ENCODE measurements around the gene MECP2. TPM values are rescaled to one million over a fixed set of nuclear protein-coding genes. Genes with fewer than 3 reads are reported as not detected.

MECP2 gene
- total and polyA plus RNA-seq, 2 of the 13 experiments (the other 11 are each of a cell fraction or from before 2014, with no cell fraction given) = 7.9 to 18.1 TPM

DNA sequence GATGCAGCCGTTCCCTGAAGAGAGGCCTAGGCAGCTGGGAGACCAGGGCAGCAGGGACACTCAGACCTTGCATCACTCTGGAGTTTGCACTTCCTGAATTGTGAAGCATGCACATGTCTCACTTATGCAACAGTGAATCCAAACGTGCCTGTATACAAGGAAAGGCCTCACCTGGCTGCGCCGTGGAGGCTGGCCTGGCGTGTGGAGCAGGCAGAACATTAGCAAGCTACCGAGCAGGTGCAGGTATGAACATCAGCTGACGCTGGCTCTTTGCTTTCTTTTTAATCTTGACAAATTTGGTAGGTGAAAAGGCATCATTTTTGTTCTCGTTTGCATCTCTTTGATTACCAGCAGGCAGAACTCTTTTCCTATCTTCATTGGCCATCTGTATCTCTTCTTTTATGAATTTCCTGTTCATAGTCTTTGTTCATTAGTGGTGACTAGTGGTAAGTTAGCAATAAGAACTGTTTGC is 40.7 kb downstream of the MECP2 start (continued):
- no peak for TF ChIP-seq ZNF790 (CRISPR knock-in tag; IDR thresholded peaks at IDR 0.05; ENCODE audit: borderline replicate concordance)
- TF ChIP-seq CEBPG (CRISPR knock-in tag; IDR thresholded peaks at IDR 0.05) = peak; percentile 99
- peak; percentile 61; the same call in 1 of the 2 replicates for TF ChIP-seq POGZ (CRISPR knock-in tag; IDR thresholded peaks at IDR 0.05)
- no peak for TF ChIP-seq TP53 (CRISPR knock-in tag; conservative IDR thresholded peaks at IDR 0.05)
- peak; percentile 56; the same call in 1 of the 2 replicates for TF ChIP-seq ESRRA (CRISPR knock-in tag; IDR thresholded peaks at IDR 0.05; ENCODE audit: low read depth)
- peak; percentile 37; a peak in 1 of 4 replicates for TF ChIP-seq HMGXB4 (CRISPR knock-in tag; IDR thresholded peaks at IDR 0.05; ENCODE audit: borderline replicate concordance in 1 of 2, low read depth in 1 of 2)
- TF ChIP-seq RFXAP (CRISPR knock-in tag; IDR thresholded peaks at IDR 0.05; ENCODE audit: borderline replicate concordance) = peak; percentile 71; the same call in 1 of the 2 replicates
- no peak for TF ChIP-seq ZSCAN20 (CRISPR knock-in tag; IDR thresholded peaks at IDR 0.05; ENCODE audit: borderline replicate concordance)
- 0 out of 2 replicates have a peak, but pooled peaks have one; percentile 41 for TF ChIP-seq ZMYM2 (CRISPR knock-in tag; IDR thresholded peaks at IDR 0.05)
- TF ChIP-seq ZKSCAN8 (CRISPR knock-in tag; IDR thresholded peaks at IDR 0.05; ENCODE audit: borderline replicate concordance) = peak; percentile 79; the same call in 1 of the 2 replicates
- 0 out of 2 replicates have a peak, but pooled peaks have one; percentile 60 for TF ChIP-seq ZNF232 (CRISPR knock-in tag; IDR thresholded peaks at IDR 0.05; ENCODE audit: borderline replicate concordance)
- TF ChIP-seq ZNF343 (CRISPR knock-in tag; IDR thresholded peaks at IDR 0.05) = peak; percentile 48; the same call in 1 of the 2 replicates
- TF ChIP-seq, protein P1, sequence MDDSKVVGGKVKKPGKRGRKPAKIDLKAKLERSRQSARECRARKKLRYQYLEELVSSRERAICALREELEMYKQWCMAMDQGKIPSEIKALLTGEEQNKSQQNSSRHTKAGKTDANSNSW (CRISPR knock-in tag; IDR thresholded peaks at IDR 0.05; ENCODE audit: borderline replicate concordance) = no peak
- TF ChIP-seq MXD4 (CRISPR knock-in tag; IDR thresholded peaks at IDR 0.05) = peak; percentile 73; the same call in 1 of the 2 replicates
- TF ChIP-seq ZNF7 (CRISPR knock-in tag; IDR thresholded peaks at IDR 0.05) = no peak
- TF ChIP-seq, protein P2, sequence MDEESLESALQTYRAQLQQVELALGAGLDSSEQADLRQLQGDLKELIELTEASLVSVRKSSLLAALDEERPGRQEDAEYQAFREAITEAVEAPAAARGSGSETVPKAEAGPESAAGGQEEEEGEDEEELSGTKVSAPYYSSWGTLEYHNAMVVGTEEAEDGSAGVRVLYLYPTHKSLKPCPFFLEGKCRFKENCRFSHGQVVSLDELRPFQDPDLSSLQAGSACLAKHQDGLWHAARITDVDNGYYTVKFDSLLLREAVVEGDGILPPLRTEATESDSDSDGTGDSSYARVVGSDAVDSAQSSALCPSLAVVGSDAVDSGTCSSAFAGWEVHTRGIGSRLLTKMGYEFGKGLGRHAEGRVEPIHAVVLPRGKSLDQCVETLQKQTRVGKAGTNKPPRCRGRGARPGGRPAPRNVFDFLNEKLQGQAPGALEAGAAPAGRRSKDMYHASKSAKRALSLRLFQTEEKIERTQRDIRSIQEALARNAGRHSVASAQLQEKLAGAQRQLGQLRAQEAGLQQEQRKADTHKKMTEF (CRISPR knock-in tag; IDR thresholded peaks at IDR 0.05) = peak; percentile 73
- peak; percentile 94 for TF ChIP-seq YEATS4 (CRISPR knock-in tag; IDR thresholded peaks at IDR 0.05; ENCODE audit: borderline replicate concordance)
- peak; percentile 59; the same call in 1 of the 2 replicates for TF ChIP-seq ZFP37 (CRISPR knock-in tag; IDR thresholded peaks at IDR 0.05; ENCODE audit: borderline replicate concordance)
- peak; percentile 39 for TF ChIP-seq ZNF781 (CRISPR knock-in tag; IDR thresholded peaks at IDR 0.05; ENCODE audit: borderline replicate concordance, not compliant biosample characterization)
- peak; percentile 84 for TF ChIP-seq TGIF2 (CRISPR knock-in tag; IDR thresholded peaks at IDR 0.05)
- TF ChIP-seq NFYB (CRISPR knock-in tag; IDR thresholded peaks at IDR 0.05) = no peak
- TF ChIP-seq FOXA1 (IDR thresholded peaks at IDR 0.05) = no peak
- TF ChIP-seq FOXA1 (CRISPR knock-in tag; IDR thresholded peaks at IDR 0.05) = peak; percentile 64
- TF ChIP-seq, protein P3, sequence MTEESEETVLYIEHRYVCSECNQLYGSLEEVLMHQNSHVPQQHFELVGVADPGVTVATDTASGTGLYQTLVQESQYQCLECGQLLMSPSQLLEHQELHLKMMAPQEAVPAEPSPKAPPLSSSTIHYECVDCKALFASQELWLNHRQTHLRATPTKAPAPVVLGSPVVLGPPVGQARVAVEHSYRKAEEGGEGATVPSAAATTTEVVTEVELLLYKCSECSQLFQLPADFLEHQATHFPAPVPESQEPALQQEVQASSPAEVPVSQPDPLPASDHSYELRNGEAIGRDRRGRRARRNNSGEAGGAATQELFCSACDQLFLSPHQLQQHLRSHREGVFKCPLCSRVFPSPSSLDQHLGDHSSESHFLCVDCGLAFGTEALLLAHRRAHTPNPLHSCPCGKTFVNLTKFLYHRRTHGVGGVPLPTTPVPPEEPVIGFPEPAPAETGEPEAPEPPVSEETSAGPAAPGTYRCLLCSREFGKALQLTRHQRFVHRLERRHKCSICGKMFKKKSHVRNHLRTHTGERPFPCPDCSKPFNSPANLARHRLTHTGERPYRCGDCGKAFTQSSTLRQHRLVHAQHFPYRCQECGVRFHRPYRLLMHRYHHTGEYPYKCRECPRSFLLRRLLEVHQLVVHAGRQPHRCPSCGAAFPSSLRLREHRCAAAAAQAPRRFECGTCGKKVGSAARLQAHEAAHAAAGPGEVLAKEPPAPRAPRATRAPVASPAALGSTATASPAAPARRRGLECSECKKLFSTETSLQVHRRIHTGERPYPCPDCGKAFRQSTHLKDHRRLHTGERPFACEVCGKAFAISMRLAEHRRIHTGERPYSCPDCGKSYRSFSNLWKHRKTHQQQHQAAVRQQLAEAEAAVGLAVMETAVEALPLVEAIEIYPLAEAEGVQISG (CRISPR knock-in tag; IDR thresholded peaks at IDR 0.05) = peak; percentile 77
